Transverse colon (tissue), 4 donors: ENCODE data around the gene RAB42.
"Not testable (repeated sequence)": the region's sequence is repeated elsewhere in the genome, so short reads cannot be mapped to it uniquely, and the experiment has no call there.

Experiments used
- CTCF ChIP-seq, 5 experiments: fragments of 200-600 bp in 3 of 5; fragments of 450-650 bp in 2 of 5; sonication (generic) in 3 of 5; IDR thresholded peaks; 1 replicate in 2 of 5; 2 replicates in 3 of 5; pipeline ENCODE4 v1.5.1; 2016 to 2017; ENCODE audit warnings: antibody characterized with exemption in 5 of 5, inconsistent platforms in 3 of 5, mild to moderate bottlenecking in 2 of 5, moderate library complexity in 1 of 5
- POLR2A ChIP-seq: fragments of 450-650 bp; IDR thresholded peaks from one replicate; pipeline ENCODE4 v1.6.1; 2016; ENCODE audit warnings: antibody characterized with exemption, mild to moderate bottlenecking, moderate library complexity
- POLR2AphosphoS5 ChIP-seq, 3 donors: sonication (generic); formaldehyde crosslinking; IDR thresholded peaks; one replicate each; pipeline ENCODE4 v1.6.1; 2016; ENCODE audit warnings: antibody characterized with exemption in 3 of 3

DNA sequence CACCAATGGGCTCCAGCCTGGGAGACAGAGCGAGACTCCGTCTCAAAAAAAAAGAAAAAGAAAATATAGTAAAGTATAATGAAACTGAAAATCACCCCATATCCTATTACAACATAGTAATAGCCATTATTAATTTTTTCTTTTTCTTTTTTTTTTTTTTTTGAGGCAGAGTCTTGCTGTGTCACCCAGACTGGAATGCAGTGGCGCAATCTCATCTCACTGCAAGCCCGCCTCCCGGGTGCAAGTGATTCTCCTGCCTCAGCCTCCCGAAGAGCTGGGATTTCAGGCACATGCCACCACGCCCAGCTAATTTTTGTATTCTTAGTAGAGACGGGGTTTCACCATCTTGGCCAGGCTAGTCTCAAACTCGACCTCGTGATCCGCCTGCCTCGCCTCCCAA is 19.2 kb upstream of the RAB42 start:
- not testable (repeated sequence) for TF ChIP-seq CTCF (IDR thresholded peaks at IDR 0.05); POLR2AphosphoS5 (IDR thresholded peaks at IDR 0.05); POLR2A
